COLO829 (cell line): ENCODE data around the gene RAI1.

Experiments used
- DNase-seq: peaks from one replicate; pipeline ENCODE4 v3.0.0; 2012; ENCODE audit warnings: low spot score

The RAI1 gene

DNA sequence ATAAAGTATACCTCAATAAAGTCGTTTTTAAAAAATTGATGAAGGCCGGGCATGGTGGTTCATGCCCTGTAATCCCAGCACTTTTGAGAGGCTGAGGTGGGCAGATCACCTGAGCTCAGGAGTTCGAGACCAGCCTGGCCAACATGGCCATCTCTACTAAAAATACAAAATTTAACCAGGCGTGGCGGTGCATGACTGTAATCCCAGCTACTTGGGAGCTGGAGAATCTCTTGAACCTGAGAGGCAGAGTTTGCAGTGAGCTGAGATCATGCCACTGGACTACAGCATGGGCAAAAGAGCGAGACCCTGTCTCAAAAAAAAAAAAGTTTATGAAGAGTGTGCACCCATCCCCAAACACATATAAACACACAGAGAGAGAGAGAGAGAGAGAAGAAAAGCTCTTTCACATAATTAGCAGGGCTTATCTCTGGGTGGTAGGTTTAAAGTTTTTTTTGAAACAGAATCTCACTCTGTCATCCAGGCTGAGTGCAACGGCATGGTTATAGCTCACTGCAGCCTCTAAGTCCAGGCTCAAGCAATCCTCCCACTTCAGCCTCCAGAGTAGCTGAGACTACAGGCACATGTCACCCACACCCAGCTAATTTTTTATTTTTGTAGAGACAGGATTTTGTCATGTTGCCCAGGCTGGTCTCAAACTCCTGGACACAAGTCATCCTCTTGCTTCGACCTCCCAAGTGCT is 152.6 kb downstream of the RAI1 start:
- DNase-seq = no peak

DNA sequence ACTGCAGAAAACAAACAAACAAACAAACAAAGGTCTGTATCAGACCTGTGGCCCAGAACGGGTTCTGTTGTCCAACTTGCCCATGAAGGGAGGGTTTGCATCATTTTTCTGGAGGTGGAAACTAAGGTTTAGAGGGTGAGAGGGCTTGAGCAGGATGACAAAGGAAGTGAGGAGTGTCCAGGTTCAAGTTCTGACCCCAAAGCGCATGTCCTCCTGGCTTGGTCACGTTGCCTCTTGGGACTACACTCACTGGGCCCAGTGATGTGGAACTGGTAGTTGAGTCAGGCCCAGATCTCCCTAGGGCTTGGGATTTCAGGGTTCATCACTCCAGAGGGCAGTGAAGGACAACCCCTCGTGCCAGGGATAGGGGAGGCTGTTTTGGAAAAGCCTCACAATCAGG is 153.7 kb downstream of the RAI1 start:
- no peak for DNase-seq

DNA sequence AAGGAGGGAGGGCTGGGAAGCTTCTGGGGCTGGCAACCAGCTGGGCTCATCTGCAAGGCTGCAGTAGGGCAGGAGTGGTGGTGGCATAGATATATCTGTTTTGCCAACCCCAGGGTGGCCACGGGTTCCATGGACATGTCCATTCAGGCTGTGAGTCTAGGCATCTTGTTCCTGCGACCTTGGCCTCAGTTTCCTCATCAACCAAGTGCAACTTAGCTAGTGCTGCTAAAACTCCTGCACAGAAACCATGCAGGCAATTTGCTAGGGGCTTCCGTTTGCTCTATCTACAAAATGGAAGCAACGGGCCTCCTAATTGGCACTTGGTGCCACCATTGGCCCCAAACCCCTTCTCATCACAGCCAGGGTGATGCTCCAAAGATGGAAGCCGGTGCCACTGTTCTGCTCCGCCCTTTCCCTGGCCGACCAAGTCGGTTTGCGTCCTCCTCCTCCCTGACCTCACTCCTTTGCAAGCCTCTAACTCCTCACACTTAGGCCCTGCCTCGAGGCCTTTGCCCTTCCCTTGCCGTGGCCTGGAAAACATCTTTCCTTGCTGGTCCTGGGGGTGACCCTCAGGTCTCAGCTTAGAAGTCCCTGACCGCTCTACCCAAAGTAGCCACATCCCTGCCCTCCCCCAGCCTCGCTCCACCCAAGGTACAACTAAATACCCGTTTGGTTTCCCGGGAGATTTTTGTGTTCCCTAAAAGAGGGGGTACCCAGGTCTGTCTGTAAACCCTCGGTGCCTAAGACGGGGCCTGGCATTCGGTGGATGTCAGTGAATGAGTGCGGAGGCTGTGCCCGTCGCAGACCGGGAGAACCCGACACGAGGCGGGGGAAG is 154.4 kb downstream of the RAI1 start:
- DNase-seq = no peak

DNA sequence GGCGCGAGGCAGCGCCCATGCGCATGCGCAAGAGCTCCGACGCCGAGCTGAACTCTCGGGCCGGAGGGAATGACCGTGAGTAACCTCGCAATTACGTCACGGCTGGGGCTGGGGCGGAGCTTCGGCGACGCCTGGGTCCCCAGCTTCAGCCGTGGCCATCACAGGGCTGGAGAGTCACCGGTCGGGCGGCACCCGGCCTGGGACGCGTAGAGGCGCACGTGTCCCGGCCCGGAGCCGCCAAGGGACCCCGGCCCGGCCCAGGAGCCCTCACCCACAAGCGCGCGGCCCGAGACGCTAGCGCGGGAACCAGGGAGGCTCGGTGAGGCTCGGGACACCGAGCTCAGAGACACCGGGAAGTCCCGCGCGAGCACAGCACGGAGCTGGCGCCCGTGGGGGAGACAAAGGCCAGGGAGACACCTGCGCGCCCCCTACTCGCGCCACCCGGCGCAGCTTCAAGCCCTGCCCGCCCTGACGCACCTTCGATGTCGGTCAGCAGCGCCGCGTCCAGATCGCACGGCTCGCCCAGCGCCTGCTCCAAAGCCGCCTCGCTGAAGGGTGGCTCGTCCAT is 155.1 kb downstream of the RAI1 start:
- DNase-seq = peak; percentile 97

DNA sequence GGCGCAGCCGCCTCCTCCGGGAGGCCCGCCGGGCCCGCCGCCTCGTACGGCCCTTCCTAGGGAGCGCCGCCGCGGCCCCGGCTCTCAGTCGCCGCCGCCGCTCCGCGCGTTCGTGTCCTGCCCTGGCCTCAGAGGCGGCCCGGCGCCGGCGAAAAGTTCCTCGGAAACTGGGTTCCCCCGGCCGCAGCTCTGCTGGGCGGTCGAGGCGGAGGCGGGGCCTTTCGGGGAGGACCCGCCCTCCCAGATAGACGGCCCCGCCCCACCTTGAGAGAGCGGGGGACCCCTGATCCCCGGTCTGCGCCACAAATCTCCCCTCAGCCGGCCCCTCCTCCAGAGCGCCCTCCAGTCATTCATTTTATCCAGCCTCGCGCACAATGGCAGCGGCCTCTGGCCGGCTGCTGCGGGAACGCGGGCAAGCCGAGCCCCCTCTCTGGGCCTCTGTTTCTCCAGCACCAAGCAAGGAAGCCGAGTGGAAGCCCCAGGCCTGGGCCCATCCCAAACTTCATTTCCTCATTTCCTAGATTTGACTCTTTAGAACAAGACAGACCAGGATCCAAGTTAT is 155.6 kb downstream of the RAI1 start, which contains the start of gene SREBF1:
Gene SREBF1 (minus strand): TSS at position 169 of the 562 bp plus-strand sequence. CDS start 169 bp downstream, outside the sequence.
- DNase-seq = no peak

DNA sequence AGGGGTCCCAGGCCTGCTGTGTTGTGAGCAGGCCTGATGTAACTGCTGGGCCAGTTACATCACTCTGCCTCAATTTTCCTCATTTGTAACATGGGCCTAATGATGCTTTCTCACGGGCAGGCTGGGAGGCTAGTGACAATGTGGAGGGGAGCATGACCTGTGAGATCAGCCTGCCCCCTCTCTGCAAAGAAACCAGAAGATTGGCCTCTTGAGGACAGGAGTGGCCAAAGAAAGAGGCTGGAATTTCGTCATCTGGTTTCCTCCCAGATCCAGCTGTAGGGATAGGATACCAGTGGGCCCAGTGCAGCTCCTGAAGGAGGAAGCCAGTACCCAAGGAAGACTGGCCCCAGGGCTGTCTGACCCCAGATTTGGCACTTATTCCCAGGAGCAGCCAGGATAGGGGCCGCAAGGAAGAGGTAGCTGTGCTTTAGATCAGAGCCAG is 156.1 kb downstream of the RAI1 start:
- no peak for DNase-seq

DNA sequence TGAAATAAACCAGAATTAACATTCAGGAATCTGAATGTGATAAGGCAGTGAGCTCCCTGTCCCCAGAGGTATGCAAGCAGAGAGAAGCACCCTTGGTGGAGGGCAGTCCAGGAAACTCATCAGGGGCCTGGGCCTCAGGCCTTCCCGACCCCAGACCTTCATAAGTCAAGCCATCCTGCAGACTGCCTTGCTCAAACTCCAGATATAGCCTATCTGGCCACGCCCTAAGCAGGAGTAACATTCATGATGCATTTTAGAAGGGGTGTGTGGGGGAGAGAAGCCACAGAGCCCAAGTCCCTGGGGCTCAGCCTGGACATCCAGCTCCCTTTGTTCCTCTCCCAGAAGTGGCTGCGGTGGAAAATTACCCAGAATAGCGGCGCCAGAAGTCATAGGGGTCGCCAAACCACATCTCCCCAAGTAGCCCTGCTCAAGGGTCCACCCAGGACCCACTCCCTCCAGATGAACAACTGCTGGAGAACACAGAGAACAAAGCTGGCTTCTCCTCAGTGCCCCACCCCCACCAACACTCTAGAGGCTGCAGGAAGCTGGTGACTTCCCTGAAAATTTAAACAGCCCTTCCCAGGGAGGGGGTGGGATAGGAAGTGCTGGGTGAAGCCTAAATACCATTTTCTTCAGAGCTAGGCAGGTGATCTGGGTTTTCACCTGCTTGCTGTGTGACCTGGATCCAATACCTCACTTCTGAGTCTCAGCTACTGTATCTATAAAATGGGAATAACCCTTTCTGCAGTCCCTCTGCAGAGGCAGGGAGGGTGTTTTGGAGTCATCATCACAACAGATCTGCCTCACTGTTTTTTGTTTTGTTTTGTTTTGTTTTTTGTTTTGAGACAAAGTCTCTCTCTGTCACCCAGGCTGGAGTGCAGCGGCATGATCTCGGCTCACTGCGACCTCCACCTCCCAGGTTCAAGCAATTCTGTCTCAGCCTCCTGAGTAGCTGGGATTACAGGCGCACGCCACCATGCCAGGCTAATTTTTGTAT is 157.0 kb downstream of the RAI1 start:
- DNase-seq = no peak

DNA sequence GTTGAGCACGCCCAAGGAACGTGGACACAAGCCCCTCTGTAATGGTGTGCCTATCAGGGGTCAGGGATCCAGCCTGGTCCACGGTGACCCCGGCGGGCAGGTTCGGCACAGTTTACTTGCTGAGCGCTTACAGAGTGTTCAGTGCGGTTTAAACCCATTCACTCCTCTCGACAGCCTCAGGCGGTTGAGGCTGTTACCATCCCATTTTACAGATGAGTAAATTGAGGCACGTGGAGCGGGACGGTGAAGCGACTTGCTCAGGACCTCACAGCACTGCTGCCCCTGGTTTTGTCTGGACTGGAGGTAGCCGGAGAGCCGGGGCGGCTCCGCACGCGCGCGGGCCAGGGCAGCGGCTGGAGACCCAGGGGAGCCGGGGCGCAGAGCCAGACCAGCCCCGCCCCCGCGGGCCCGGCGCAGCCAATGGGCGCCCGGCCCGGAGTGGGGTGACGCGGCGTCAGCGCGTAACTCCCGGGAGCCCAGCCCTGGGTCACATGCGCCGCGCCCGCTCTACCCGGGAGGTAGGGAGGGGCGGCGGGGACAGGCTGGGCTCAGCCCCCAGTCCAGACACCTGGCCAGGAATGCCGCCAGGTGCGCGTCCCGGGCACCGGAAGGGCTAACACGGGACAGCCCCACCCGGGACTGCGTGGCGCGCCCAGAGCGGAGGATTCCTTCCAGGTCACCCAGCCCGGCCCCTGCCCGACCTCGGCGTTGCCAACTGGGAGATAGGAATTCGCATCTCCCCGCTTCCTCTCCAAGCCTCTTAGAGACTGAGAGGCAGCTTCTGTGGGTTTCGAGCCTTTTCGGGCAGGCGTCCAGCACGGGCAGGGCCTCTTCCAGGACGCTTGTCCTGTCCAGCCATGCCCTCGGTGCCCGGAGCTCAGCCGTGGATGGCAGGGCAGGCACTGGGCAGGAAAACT is 158.8 kb downstream of the RAI1 start:
- DNase-seq = peak; percentile 81

DNA sequence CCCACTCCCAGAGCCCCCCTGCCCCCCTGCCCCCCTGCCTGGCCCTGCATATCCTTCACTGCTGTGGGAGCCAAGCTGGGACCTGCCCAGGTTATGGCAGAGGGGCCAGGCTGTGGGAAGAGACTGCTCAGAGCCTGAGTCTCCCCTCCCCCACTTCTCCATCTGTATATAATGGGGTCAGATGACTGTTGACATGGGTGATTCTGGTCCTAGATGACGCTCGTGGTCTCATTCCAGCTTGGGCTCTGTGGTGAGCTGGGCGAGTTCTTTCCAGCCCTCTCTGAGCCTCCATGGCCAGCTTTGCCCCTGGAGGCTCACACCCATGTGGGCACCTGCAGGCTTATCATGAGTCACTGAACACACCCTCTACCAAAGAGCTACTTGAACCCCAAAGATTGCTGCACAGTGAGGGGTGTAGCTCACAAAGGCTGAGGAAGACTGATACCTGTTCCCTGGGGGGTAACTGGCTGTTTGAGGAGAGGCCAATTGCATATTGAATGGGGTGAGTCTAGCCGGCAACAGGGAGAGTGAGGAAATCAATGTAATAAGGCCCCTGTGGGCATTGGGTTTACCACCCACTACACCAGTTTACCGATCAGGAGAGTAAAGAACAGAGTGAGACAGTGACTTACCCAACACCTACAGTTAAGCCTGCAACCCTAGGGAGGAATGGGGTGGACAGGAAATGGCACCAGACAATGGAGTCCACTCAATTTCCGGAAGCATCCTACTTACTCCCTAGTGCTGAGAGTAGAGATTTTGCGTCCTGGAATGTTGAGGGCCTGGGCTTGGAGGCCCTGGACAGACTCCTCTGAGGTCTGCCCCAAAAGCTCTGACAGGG is 159.7 kb downstream of the RAI1 start:
- no peak for DNase-seq

DNA sequence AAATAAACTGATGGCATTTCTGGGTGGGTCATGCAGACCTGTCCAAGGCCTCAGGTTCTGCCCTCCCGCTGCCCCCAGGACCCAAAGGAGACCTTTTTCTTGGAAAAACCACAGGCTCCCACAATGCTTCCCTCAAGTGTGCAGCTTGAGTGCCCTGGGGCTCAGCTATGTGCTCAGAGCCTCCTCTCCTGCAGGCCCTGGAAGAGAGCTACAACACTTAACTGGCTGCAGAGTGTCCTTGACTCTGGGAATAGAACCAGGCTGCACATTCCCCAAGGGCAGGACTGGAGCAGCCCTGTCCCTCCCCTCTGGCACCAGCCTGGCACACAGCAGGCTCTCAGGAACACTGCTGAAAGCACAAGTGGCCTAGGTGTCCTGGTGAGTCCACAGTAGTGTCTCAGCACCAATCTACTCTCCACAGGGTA is 160.4 kb downstream of the RAI1 start:
- DNase-seq = no peak

DNA sequence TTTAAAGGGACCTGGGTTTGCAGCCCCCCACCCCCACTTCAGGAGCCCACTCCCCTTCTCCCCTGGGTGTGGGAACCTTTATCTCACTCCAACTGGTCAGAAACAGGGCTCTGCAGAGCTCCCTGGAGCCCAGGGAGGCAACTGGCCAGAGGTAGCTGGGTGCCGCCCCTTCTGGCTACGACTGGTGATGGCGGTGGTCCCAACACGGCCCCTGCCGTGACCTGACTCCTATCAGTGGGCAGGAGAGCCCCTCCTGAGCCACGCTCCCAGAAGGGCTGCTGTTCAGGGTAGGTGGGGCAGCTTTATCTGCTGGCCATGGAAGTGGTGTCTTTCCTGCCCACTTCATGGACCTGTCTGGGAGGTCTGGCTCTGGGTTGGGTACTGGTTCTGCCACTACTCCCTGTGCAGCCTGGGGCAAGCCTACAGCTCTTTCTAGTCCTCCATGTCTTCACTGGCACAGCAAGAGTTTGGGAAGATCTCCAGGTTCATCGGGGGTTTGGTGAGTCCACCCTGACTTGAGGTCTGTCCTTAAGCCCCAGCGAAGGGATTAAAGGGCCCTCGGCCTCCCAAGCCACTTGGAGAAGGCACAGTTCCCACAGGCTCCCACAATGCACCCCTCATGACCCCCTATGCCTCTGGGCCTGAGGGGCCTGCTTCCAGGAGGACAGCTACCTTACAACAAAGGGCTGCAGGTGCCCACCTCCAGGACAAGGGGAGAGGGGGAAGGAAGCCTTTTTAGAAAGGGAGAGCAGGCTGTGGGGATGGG is 161.0 kb downstream of the RAI1 start:
- no peak for DNase-seq

DNA sequence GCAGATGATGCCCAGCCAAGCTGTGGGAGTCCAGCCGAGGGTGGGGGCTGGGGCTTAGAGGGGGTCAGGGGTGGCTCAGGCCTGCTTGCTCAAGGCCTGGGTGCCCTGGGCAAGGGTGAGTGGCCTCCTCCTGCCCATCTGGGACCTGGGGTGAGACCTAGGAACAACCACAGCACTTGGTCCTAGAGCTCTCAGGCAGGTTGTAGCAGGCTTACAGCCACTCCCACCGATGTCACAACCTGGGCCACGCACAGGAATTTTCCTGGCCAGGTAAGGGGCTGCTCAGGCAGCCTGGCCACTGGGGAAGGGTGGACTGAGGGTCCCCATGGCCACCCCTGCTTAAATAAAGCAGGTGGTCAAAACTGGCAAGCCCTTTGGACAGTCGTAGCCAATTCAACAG is 161.8 kb downstream of the RAI1 start:
- DNase-seq = no peak

DNA sequence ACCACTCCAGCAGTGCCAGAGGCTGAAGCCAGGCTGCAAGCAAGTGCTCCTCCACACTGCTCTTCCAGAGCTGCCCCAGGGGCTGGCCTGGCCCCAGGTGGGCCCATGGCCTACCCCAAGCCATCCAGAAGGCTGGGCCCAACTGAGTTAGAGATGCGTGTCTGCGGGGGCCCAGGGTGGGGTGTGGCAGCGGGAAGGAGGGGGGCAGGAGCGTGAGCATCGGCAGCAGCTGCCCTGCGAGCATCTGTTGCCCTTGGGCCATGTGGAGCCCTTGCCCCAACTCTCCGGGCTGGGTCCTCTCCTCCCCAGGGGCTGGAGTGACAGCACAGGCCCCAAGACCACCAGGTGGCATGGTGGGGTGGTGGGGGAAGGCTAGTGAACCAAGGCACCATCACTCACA is 162.8 kb downstream of the RAI1 start:
- DNase-seq = no peak

DNA sequence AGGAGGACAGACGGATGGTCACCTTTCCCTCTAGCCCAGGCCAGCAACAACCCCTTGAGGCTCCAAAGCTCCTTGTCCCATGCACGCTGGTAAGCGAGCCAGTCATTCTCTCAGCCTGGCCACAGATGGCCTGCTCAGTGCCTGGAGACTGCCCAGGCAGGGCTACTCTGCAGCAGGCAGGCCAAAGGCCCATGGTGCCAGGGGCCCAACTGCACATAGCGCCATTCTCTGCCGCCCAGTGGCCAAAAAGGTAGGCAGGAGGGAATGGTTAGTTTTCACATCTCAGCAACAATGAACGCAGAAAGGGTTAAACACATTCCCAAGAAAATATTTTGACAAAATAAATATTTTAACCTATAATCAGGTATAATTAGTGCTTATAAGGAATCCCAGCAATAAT is 163.2 kb downstream of the RAI1 start:
- DNase-seq = no peak

DNA sequence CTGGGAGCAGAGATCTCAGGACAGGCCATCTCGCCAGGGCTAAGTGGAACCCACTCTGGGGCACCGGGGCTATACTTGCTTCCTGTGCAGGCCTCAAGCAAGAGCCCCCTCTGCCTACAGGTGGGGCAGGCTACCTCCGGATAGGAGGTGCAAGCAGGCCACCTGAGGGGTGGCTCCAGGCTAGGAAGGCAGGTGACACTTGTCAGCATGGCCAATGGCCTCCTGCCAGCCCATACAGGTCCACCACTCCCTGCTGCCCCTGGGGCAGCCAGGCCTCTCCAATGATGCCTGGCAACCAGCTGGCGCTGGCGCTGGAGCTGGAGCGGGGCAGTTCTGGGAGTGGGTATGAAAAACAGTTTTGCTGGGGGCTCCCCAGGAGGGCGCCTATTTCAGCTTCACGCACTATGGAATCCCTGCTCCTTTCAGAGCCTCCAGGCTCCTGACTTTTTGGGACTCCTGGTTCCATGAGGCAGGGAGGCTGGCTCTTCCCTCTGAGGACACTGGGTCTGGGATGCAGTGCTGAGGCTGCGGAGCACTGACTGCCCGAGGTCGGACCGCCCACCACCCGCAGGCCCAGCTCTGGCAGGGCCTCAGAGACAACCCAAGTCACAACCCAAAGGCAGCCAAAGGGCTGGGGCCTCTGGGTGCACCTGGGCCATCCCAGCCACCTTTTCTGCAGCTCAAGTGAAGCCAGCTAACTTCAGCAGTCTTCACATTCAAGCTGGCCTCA is 164.0 kb downstream of the RAI1 start:
- DNase-seq = no peak

DNA sequence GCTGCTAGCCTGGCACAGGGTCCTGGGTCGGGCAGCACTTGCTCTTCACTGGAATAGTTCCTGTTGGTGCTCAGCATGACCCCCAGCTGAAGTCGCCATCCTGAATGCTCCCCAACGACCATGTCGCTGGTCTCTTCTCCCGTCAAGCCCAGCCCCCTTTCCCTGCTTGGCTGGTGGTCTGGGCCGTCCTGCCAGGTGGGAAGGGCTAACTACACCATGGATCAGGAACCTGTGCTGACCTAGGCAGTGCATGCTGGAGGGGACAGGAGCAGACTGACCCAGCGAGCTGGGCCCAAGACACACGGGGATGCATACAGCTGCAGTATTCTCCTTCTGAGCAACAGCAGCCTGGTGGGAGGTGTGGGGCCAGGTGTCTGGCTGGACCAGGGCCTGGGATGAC is 164.7 kb downstream of the RAI1 start:
- no peak for DNase-seq

DNA sequence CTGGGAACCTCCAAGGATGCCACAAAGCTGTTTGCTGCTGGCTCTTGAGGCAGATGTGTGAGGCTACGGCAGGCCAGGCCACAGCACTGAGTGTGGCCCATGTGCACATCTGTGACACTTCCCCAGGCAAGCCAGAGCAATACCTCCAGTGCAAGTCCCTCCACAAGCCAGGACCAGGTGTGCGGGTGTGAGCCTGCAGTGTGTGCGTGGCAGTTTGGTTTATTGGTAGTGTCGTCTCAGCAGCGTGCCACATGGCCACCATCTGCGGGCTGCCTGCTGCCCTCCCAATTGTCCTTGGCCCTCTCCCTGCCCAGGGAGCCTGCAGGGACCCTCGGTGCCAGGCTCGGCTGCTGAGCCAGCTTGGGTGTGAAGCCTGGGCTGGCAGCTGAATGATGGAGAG is 165.4 kb downstream of the RAI1 start:
- DNase-seq = no peak

DNA sequence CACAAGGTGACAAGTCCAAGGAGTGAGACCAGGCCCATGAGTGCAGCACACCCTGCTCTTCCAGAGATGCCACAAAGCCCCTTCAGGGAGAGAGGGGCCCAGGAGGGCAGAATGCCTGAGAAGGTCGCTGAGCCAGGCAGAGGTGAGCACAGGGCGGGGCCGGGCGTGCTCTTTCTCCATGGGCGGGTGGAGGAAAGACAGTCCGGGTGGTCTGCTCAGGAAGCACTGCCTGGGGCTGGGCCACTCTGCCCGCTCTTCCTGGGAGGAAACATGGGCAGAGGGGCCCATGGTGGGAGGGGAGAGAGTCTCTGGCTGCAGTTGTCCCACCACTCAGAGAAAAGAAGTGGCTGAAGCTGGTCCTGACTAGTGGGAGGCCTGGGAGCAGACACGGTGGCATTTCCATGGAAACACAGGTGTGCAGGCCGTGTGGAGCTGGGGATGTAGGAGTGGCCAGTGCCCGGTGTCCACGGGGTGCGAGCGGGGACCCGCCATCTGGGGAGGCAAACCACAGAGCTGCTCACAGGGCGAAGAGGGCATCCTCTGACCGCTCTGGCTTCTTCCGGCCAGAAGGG is 165.9 kb downstream of the RAI1 start:
- DNase-seq = no peak
